ENCODE results near the gene CPE. TPM values are rescaled to one million over a fixed set of nuclear protein-coding genes. Genes with fewer than 3 reads are reported as not detected.
A peak's percentile ranks its signal among the peaks of the same experiment; 100 is the strongest.

Gene CPE
- total RNA-seq, 1 experiment from 2014 or later = not detected

DNA sequence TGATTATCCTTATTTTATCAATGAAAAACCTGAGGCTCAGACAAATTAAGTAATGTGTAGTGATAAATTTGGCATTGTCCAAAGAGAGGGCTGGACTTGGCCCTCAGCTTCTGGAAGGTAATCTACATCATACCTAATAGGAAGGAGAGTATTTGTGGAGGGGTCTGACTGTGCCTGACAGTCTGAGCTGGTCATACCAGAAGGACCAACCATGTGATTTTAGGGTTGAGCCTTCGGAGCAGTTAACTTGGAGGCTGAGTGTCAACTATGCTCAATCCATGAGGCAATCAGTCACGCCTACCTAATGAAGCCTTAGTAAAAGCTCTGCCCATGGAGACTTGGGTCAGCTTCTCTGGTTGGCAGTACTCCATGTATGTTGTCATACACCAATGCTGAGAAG, 136.4 kb downstream of the CPE start:
- Histone ChIP-seq H3K27ac (no peak overlapping the region), H3K4me3 (no peak overlapping the region), H3K27me3 (no peaks in the 10 kb centered on the region), H3K9me3 (replicated peaks) (no peaks in the 10 kb centered on the region), H3K36me3 (no peaks in the 10 kb centered on the region), H3K4me1 (no peaks in the 10 kb centered on the region)
- no peak for DNase-seq

DNA sequence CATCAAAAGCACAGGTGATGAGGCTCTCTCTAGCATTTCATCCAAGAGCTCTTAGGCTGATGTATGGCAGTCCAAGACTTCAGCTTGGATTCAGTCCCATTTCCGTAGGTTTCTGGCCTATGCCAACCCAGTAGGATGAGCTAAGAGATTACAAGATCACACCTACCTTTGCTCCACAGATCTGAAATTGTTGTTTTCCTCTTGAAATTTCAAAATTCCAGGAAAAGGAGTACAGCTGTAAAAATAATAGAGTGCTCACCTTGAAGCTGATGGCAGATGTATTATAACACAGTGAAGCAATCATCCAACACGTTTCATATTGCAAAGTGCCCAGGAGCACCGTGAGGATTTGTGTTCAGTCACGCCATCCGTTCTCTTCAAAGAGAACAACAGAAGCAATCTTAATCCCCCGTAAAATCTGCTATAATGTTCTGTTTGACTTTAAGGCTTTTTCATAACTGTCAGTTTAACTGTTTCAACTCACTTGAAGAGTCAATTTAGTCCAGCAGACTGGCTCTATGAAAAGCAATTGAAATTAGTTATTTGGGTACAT, 137.5 kb downstream of the CPE start:
- H3K27me3 ChIP-seq = no peaks in the 10 kb centered on the region
- no peaks in the 10 kb centered on the region for H3K36me3 ChIP-seq
- no peaks in the 10 kb centered on the region for H3K9me3 ChIP-seq (replicated peaks)
- H3K27ac ChIP-seq = no peak overlapping the region
- peak in 1 of 2 experiments; percentile 25 for DNase-seq
- no peak overlapping the region for H3K4me3 ChIP-seq
- no peaks in the 10 kb centered on the region for H3K4me1 ChIP-seq

DNA sequence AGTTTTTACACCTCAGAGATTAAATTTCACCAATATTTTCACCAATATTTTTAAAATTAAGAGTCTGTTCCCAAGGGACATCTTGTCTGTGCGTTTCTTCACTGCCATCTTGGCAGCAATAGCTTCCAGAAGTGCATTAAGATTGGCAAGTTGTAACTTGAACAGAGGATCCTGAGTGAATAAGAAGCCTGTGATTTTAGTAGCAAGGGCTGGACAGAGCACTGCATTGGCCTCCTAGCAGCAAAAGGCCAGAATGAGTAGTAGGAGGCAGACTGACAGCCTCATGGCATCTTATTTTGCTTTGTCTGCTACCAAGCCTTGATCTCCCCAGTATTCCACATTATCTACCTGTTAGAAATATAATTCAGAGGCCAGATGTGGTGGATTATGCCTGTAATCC, 138.4 kb downstream of the CPE start:
- no peaks in the 10 kb centered on the region for H3K4me1 ChIP-seq
- no peak overlapping the region for H3K4me3 ChIP-seq
- no peak overlapping the region for H3K27ac ChIP-seq
- H3K9me3 ChIP-seq (replicated peaks) = no peaks in the 10 kb centered on the region
- no peaks in the 10 kb centered on the region for H3K36me3 ChIP-seq
- no peaks in the 10 kb centered on the region for H3K27me3 ChIP-seq
- DNase-seq = no peak

DNA sequence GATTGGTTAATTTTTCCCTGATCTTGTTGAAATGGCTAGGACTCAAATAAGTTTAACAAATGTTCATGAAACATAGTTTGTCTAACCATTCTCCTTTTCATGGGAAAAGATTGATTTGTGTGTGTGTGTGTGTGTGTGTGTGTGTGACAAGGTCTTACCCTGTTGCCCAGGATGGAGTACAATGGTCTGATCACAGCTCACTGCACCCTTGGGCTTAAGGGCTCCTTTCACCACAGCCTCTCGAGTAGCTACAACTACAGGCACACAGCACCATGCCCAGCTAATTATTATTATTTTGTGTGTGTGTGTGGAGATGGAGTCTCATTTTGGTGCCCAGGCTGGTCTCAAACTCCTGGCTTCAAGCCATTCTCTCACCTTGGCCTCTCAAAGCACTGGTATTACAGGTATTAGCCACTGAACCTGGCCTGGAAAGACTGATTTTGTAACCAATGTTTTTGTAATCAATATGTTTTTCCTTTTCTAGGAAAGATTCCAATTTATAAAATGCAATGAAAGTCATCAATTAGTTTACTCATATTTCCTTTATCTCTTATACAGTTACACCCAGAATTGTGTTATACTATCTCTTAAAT, 139.3 kb downstream of the CPE start:
- no peaks in the 10 kb centered on the region for H3K36me3 ChIP-seq
- no peak overlapping the region for H3K4me3 ChIP-seq
- no peaks in the 10 kb centered on the region for H3K27me3 ChIP-seq
- no peaks in the 10 kb centered on the region for H3K4me1 ChIP-seq
- no peaks in the 10 kb centered on the region for H3K9me3 ChIP-seq (replicated peaks)
- H3K27ac ChIP-seq = no peak overlapping the region
- no peak for DNase-seq

DNA sequence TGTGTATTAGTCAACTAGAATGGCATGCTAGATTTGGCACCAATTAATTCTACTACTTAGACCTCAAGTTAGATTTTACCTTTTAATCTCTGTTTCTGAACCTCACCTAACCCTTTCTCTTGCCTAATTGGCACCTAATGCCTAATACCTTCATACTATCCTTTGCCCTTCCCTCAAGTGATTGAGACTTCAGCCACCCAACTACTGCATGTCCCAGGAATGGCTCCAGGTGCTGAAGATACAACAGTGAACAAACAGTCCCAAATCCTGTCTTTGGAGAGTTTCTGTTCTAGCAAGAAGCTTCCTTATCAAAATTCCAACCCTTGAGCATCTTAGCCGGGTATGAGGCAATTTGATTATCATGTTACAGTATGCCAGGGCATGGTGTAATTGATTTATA, 139.9 kb downstream of the CPE start:
- DNase-seq = no peak
- Histone ChIP-seq H3K9me3 (replicated peaks) (no peaks in the 10 kb centered on the region), H3K4me1 (no peaks in the 10 kb centered on the region), H3K27ac (no peak overlapping the region), H3K27me3 (no peaks in the 10 kb centered on the region), H3K4me3 (no peak overlapping the region), H3K36me3 (no peaks in the 10 kb centered on the region)

DNA sequence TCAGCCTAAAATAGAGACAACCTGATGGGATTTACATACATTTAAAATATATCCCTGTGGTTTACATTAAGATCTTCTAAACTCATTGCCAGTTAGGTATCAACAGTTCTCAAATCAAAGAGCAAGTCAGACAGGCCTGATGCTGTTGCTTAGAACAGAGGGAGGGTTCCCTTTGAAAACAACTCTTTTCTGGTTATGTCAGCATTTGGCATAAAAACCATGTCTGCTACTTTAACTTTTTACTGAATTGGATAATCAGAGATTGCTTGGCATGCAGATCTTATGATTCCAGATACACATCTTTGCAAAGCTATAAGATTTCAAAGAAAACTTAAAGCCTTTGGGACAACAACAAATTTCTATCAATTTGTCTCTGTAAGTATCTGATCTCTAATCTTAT, 140.8 kb downstream of the CPE start:
- H3K9me3 ChIP-seq (replicated peaks) = no peaks in the 10 kb centered on the region
- H3K36me3 ChIP-seq = no peaks in the 10 kb centered on the region
- no peaks in the 10 kb centered on the region for H3K27me3 ChIP-seq
- H3K4me3 ChIP-seq = no peak overlapping the region
- no peaks in the 10 kb centered on the region for H3K4me1 ChIP-seq
- no peak for DNase-seq
- no peak overlapping the region for H3K27ac ChIP-seq

DNA sequence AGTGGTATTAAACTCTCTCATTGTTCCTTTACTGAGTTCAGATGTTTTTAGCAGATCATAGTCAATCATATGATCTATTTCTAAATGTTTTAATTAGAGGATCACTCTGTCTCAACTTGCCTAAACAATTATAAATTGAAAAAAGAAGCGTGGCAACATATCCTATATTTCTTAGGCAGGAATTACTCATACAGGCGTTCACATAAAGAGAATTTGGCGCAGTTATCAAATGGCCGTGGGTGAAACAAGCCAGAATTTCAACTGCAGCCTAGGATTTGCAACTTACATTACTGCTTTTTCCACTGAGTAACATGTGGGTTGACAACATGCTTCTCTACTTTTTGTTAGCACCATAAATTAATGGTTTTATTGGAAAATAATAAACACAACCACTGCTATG, 141.3 kb downstream of the CPE start:
- Histone ChIP-seq H3K27ac (no peak overlapping the region), H3K36me3 (no peaks in the 10 kb centered on the region), H3K9me3 (replicated peaks) (no peaks in the 10 kb centered on the region), H3K4me1 (no peaks in the 10 kb centered on the region), H3K27me3 (no peaks in the 10 kb centered on the region), H3K4me3 (no peak overlapping the region)
- no peak for DNase-seq

DNA sequence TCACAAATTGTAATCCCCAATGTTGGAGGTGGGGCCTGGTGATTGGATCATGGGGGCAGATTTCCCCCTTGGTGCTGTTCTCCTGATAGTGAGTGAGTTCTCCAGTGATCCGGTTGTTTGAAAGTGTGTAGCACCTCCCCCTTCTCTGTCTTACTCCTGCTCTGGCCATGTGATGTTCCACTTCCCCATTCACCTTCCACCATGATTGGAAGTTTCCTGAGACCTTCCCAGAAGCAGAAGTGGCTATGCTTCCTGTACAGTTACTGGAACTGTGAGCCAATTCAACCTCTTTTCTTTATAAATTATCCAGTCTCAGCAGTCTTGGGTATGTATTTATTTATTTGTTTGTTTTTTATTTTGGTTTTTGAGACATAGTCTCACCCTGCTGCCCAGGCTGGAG, 143.2 kb downstream of the CPE start:
- H3K4me3 ChIP-seq = no peak overlapping the region
- H3K27me3 ChIP-seq = no peaks in the 10 kb centered on the region
- H3K9me3 ChIP-seq (replicated peaks) = no peaks in the 10 kb centered on the region
- no peak for DNase-seq
- H3K36me3 ChIP-seq = no peaks in the 10 kb centered on the region
- no peaks in the 10 kb centered on the region for H3K4me1 ChIP-seq
- H3K27ac ChIP-seq = no peak overlapping the region

DNA sequence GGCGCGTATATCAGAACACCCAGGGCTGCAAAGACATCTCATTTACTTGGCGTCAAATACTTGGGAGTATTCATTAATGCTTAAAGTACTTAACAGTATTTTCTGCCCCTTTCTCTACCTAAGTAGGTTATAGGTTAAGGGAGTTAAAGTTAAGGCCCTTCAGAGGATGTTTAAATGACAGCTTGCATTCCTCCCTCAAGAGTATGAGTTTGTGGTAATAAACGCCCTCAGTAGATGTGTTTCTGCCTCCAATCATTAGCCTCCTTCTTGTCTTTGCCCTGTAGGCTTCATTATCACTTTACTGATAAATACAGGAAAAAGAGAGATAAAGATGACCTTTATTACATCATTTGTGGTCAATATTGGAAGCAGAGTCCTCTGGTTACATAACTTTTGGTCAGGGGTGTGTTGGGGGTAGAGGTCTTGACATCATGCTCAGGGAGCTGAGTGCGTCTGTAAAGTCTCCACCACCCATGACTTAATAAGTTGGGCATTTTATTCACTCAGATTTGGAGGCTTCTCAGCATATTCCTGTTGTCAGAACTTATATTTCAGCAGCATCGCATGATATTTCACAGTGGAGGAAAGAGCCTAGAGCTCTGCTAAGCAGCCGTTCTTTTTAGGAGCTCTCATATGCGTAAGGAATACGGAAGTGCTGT, 145.9 kb downstream of the CPE start:
- Histone ChIP-seq H3K4me3 (no peak overlapping the region), H3K27me3 (no peaks in the 10 kb centered on the region), H3K4me1 (no peaks in the 10 kb centered on the region), H3K27ac (no peak overlapping the region), H3K36me3 (no peaks in the 10 kb centered on the region), H3K9me3 (replicated peaks) (no peaks in the 10 kb centered on the region)
- DNase-seq = no peak

DNA sequence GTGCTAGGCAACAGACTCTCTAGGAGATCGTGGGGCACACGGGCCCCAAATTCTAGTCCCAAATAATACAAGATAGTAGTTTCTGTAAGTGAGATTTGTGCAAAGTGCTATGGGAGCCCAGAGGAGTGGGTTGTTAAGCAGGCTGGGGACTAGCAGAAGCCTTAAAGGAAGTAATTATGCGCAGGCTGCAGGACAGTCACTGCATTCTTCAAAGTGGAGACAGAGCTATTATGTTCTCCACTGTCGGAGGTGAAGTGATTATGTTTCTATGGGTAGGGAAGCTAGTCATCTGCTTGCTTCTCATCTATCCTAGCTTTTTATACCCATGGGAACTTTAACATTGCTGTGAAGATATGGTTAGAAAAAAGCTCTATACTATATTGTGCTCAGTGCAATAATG, 154.2 kb downstream of the CPE start:
- no peak overlapping the region for H3K27ac ChIP-seq
- DNase-seq = no peak
- no peaks in the 10 kb centered on the region for H3K9me3 ChIP-seq (replicated peaks)
- H3K4me1 ChIP-seq = no peaks in the 10 kb centered on the region
- H3K27me3 ChIP-seq = no peaks in the 10 kb centered on the region
- no peaks in the 10 kb centered on the region for H3K36me3 ChIP-seq
- H3K4me3 ChIP-seq = no peak overlapping the region

DNA sequence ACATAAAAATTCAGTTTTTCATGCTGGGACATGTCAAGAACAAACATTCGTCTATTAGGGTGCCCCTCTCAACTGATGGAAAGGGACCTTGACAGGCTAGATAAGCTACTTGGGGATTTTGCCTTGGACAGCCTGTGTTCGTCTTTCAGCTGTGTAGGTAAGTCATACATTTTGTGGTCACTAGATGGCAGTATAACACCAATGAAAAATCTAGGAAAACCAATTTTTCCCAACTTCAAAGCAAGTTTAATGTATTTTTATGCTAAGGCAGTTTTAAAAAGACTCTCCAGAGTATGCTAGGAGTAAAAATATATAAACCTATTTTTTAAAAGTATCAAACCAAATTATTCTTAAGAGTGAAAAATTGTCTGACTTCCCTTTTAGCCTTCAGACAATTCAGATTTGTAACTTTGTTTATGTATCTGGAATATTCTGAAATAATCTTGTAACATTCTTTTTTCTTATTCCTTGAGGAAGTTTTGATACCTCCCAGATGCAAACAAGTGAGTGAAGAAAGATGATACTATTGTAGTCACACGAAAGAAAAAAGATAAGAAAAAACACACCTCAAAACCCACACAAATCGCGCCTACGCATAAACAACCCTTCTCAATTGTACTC, 158.3 kb downstream of the CPE start:
- peak; percentile 3 to 70 for DNase-seq
- Histone ChIP-seq H3K9me3 (replicated peaks) (no peaks in the 10 kb centered on the region), H3K27ac (no peak overlapping the region), H3K4me1 (no peaks in the 10 kb centered on the region), H3K4me3 (no peak overlapping the region), H3K27me3 (no peaks in the 10 kb centered on the region), H3K36me3 (no peaks in the 10 kb centered on the region)

DNA sequence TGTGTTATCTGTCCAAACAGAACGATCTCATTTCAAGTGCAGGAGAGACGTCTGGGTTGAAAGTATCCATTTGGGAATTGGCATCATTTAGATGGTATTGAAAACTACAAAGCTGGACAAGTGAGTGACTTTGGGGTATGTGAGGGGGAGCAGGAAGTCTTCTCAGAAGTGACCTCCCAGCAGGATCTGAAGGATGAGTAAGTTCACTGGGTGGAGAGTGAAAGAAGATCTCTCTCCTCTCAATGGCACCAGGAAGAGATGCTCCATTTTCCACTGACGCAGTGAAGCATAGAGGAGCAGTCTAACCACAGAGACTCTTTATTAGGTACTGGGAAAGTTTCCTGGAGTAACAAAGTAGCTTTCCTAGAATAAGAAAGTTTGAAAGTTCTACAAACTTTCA, 161.0 kb downstream of the CPE start:
- Histone ChIP-seq H3K4me3 (no peak overlapping the region), H3K27ac (no peak overlapping the region), H3K9me3 (replicated peaks) (no peaks in the 10 kb centered on the region), H3K4me1 (no peaks in the 10 kb centered on the region), H3K27me3 (no peaks in the 10 kb centered on the region), H3K36me3 (no peaks in the 10 kb centered on the region)
- no peak for DNase-seq

DNA sequence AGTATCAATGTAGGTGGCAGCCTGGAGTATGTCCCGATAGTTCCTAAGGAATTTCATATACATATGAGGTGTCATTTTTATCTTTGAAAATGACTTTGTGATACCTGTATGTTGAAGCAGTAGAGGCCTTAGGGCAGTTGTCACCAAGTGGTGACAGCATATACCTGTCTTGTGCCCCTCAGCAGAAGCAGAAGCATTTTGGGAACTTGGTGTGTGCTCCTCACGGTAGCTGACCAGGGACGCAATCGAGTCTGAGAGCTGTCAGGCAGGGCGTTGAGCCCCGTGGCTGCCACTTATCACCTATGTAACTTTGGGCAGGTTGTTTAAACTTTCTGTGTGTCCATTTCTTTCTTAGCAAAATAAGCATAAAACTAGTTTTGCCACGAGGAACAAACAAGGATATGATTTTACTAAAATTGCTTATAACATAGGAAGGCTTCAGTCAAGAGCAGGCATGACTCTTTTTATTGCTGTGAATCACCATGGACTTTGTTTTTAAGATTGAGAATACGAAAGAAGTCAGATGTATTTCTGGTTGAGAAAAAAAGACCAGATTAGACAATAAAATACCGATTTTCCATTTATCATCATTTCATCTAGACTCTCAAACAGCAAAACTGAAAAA, 161.5 kb downstream of the CPE start:
- Histone ChIP-seq H3K36me3 (no peaks in the 10 kb centered on the region), H3K4me1 (no peaks in the 10 kb centered on the region), H3K27ac (no peak overlapping the region), H3K27me3 (no peaks in the 10 kb centered on the region), H3K4me3 (no peak overlapping the region), H3K9me3 (replicated peaks) (no peaks in the 10 kb centered on the region)
- DNase-seq = no peak

DNA sequence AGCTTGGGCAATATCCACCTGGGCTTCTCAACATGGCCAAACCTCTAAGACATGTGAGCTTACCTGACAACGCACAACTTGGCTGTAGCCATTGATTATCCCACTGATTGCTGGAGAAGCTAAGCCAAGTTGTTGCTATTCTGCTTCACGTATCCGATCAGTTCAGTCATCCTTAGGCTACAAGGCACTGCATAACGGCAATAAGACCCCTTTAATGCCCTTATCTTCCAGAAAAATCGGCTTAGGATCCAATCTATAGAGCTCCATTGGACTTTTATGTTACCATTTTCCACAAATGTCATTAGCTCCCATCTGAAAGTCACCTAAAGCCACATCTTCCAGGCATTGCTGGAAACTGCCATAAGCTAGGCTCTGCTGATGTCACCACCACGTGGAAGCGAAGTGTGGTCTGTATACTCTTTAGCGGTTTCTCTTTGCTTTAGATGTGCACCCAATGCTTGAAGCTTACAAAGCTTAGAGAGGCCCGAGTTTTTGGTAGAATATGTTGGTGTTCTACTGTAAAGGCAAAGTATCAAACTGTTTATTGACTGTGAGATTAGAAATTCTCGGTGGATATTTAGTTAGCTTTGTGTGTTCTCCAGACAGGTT, 163.1 kb downstream of the CPE start:
- DNase-seq = peak in 1 of 2 experiments; percentile 8
- H3K27me3 ChIP-seq = no peaks in the 10 kb centered on the region

DNA sequence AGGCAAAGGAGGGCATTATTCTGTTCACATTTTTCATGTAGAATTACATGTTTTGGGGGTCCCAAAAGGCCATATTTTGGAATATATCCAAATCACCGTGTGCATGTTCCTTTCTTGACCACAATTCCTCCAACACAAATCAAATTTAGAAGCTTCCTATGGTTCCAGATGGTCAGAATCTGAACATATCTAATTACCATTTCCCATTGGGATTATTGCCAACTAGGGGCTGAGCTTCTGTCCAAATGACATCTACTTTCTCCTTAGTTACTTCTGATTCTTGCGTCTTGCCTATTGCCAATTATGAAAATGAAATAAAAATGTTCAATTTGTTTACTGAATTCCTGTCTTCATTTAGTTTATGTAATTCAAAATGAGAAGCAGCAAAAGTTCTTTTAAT, 163.7 kb downstream of the CPE start:
- H3K9me3 ChIP-seq (replicated peaks) = no peaks in the 10 kb centered on the region
- H3K4me1 ChIP-seq = no peaks in the 10 kb centered on the region
- H3K27me3 ChIP-seq = no peaks in the 10 kb centered on the region
- H3K27ac ChIP-seq = no peak overlapping the region
- no peak overlapping the region for H3K4me3 ChIP-seq
- DNase-seq = peak in 1 of 2 experiments; percentile 10
- H3K36me3 ChIP-seq = no peaks in the 10 kb centered on the region

More for the DNA sequence above, 163.1 kb downstream of the CPE start:
- no peaks in the 10 kb centered on the region for H3K36me3 ChIP-seq
- no peak overlapping the region for H3K27ac ChIP-seq
- H3K4me3 ChIP-seq = no peak overlapping the region
- H3K9me3 ChIP-seq (replicated peaks) = no peaks in the 10 kb centered on the region
- H3K4me1 ChIP-seq = no peaks in the 10 kb centered on the region

Data from SJCRH30 (cell line).